Left cardiac atrium (tissue), 4 donors: ENCODE results near the gene ACSL5. TPM values are rescaled to one million over a fixed set of nuclear protein-coding genes. Genes with fewer than 3 reads are reported as not detected.
"Not testable (repeated sequence)": the region's sequence is repeated elsewhere in the genome, so short reads cannot be mapped to it uniquely, and the experiment has no call there.

Experiments
- ATAC-seq, 2 donors: fragments of 200-7000 bp; cut with Tn5 transposase; one replicate each; pipeline ENCODE4 v1.9.1; 2020; ENCODE audit warnings: mild to moderate bottlenecking in 2 of 2, moderate library complexity in 2 of 2
- DNase-seq: peaks from one replicate; pipeline ENCODE4 v3.0.0-alpha.2; 2020
- intact Hi-C, 2 donors: fragments of 100-400 bp; cut with DNase I; formaldehyde crosslinking; loops; one replicate each; pipeline versions ENCODE4 v1.14.1 to v1.15.1; 2022 to 2023
- total RNA-seq, 2 donors: library from RNA; stranded (reverse); fragmentation: NEBNext Ultra II Directional; extraction: Animal tissue kit (Norgen Biotek cat#: 25700); gene quantifications; one replicate each; pipeline ENCODE4 v1.2.1, GENCODE V29; 2021
- donor health status: DM: no; HTN: yes; CAD: no.
- donor health status: DM: no; HTN: yes; CAD: no; lungs with severe emphysema.
- donor health status: DM: yes; HTN: yes; CAD: no.
- donor health status: Dilated cardiomyopathy.

The ACSL5 gene
- total RNA-seq, 2 donors from 2014 or later, result 10.5 to 14.4 TPM

- no peak for DNase-seq
- ATAC-seq, result peak in 1 of 2 donors; percentile 45
- intact Hi-C loops, result no loop called here
These were observed 4.2 kb upstream of the ACSL5 start for GRCh38 chr10:112369495-112370423.

DNA sequence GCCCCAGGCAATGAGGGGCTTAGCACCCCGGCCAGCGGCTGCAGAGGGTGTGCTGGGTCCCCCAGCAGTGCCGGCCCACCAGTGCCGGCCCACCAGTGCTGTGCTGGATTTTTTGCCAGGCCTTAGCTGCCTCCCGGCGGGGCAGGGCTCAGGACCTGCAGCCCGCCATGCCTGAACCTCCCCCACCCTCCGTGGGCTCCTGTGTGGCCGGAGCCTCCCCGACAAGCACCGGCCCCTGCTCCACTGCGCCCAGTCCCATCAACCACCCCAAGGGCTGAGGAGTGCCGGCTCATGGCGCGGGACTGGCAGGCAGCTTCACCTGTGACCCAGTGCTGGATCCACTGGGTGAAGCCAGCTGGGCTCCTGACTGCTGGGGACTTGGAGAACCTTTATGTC is 3.5 kb upstream of the ACSL5 start:
- intact Hi-C loops, result no loop called here

GRCh38 chr10:112371326-112371725 is 2.6 kb upstream of the ACSL5 start:
- ATAC-seq, DNase-seq, intact Hi-C loops: not testable (repeated sequence)

More for the DNA sequence above, 3.5 kb upstream of the ACSL5 start:
- ATAC-seq (no peak), DNase-seq (no peak)

- intact Hi-C loops, ATAC-seq, DNase-seq: not testable (repeated sequence)
These were observed 1.6 kb upstream of the ACSL5 start for GRCh38 chr10:112372182-112372810.

DNA sequence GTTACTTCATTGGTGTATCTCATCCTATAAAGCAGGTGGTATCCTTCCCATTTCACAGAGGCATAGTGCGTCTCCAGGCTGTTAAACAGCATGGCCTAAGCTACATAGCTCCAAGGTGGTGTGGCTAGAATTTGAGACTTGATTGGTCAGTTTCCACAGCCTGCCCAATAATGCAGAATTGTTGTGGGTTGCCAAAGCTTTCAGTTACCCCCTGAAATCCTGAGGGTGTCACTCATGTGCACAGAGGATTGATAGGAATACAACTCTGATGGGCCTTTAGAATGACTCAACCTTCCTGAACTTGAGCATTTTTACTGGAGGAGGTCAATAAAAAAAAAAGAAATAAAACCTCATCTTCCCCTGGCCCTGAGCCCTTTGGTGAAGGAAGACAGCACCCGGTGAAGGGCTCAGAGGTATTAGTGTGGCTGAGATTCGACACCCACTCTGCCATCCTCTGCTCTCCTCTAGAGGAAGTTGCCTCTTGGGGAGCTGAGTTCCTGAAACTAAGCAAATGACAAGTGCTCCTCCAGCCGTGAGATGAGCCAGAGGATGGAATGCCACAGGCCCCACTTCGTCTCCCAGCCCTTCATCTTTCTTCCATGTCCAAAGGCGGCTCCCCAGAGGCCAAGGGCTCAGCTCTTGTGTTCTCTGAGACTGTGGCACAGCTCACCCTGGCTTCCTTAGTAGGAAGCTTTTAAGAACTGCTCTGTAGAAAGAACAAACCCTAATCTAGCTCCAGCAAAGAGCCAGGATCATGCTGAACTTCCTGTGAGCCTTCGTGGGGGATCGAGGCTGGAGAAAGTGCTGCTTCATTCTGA is 1.0 kb downstream of the ACSL5 start:
- DNase-seq, result no peak
- intact Hi-C loops, result no loop called here
- ATAC-seq, result peak; percentile 32 to 48

GRCh38 chr10:112375721-112376395 is 1.9 kb downstream of the ACSL5 start:
- DNase-seq (peak; percentile 76), ATAC-seq (peak; percentile 79 to 89)
- intact Hi-C loops, result no loop called here

DNA sequence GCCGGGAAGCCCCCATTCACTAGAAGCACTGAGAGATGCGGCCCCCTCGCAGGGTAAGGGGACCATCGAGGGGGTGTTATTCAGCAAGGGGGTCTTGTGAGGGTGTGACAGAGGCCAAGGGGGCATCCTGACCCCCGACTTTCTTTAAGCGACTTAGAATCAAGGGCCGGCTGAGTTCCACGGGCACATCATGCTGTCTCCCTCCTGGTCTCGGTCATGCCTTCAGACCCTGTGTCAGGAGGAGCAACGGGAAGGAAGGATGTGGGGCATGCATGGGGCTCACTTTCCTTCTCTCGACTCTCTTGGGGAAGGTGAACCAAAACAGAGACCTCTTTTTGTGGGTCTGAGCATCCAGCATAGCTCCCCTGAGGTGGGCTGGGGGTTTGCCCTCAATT is 2.5 kb downstream of the ACSL5 start:
- ATAC-seq (peak; percentile 5 to 12), DNase-seq (no peak)
- intact Hi-C loops, result no loop called here

GRCh38 chr10:112377116-112377515 is 3.2 kb downstream of the ACSL5 start:
- intact Hi-C loops, DNase-seq, ATAC-seq: not testable (repeated sequence)

- DNase-seq (no peak), ATAC-seq (no peak)
- intact Hi-C loops, result no loop called here
These were observed 5.8 kb downstream of the ACSL5 start for GRCh38 chr10:112379635-112380296.

- intact Hi-C loops, result no loop called here
- ATAC-seq (peak in 1 of 2 donors; percentile 8), DNase-seq (no peak)
These were observed 8.8 kb downstream of the ACSL5 start for GRCh38 chr10:112382515-112383235.

DNA sequence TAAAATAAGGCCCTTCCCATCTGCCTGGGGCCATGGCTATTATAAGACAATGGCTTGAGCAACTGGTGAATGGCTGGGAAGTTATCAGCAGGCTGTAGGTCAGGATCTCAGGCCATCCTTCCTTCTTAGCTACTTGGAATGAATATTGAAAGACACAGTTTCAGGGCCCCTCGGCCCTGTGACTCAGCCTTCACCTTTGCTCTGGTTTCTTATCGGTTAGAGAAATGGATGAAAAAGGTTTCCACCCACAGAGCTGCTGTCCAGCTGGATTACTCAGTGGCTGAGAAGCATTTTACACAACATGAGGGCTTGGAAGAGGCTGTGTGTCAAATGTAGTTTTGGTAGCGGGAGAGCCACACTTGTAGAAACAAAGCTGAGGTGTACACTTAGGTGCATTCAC is 9.4 kb downstream of the ACSL5 start:
- intact Hi-C loops, result no loop called here
- DNase-seq (peak; percentile 39), ATAC-seq (peak; percentile 80 to 96)

GRCh38 chr10:112384141-112384540 is 10.2 kb downstream of the ACSL5 start:
- intact Hi-C loops, result no loop called here
- DNase-seq (no peak), ATAC-seq (no peak)

GRCh38 chr10:112385201-112385600 is 11.3 kb downstream of the ACSL5 start:
- intact Hi-C loops, result no loop called here
- DNase-seq (no peak), ATAC-seq (no peak)

DNA sequence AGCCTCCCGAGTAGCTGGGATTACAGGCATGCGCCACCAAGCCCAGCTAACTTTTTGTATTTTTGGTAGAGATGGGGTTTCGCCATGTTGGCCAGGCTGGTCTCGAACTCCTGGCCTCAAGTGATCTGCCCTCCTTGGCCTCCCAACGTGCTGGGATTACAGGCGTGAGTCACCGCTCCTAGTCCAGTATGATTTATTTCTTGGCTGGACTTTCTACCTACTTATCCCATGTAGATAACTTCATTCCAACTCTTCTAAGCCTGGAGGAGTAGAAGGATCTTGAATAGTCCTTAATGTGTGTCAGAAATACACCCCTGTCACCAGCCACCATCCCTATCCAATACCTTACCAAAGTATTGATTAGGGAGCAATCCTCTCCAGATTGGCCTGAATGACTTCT is 14.1 kb downstream of the ACSL5 start:
- ATAC-seq, DNase-seq, intact Hi-C loops: not testable (repeated sequence)

- DNase-seq (no peak), ATAC-seq (no peak)
- intact Hi-C loops, result no loop called here
These were observed 14.6 kb downstream of the ACSL5 start for GRCh38 chr10:112388548-112388947.

DNA sequence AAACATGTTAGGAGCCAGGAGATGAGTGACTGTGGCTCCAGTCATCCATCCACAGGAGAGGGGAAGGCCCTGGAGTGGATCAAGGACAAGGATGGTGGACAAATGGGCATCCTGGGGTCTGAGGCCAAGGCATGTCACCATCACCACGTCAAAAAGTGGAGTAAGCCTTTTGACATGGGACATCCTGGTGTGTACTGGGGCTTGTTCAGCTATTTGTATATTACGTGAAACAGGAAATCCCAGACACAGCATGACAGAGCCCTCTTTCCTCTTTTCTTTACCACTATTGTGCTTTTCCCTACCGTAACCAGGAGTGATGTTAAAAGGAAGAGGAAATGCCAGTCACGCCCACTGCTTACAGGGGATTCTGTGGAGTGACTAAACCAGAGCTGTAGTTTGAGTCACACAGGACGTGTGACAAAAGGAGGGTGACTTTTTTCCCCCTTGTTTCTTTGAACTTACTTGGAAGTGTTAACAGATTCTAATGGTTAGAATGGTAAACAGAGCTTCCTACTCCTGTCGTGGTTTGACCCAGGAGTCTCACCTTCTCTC is 15.4 kb downstream of the ACSL5 start:
- ATAC-seq (peak; percentile 34 to 94), DNase-seq (peak; percentile 37)
- intact Hi-C loops, result no loop called here

DNA sequence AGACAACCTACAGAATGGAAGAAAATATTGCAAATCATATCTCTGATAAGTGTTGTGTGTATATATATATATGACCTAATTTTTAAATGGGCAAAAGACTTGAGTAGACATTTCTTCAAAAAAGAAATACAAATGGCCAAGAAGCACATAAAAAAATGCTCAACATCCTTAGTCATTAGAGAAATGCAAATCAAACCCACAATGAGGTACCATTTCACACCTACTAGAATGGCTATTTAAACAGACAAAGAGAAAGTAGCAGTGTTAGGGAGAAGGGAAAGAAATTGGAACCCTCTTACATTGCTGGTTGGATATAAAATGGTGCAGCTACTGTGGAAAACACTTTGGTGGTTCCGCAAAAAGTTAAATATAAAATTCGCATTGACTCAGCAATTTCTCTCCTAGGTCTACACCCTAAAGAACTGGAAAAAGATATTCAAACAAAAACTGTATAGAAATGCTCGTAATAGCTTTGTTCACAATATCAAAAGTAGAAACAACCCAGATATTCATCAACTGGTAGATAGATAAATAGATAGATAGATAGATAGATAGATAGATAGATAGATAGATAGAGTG is 16.3 kb downstream of the ACSL5 start:
- no peak for ATAC-seq
- intact Hi-C loops, result no loop called here
- no peak for DNase-seq
